ENCODE results near the gene ZFPM1.

- TF ChIP-seq CTCF (IDR thresholded peaks at IDR 0.05; ENCODE audit: control extremely low read depth in 1 of 3, insufficient read depth in 1 of 3, low read depth in 1 of 3, low read length in 3 of 3): no peak
- TF ChIP-seq POLR2A (IDR thresholded peaks at IDR 0.05; ENCODE audit: control extremely low read depth in 1 of 2, low read depth in 2 of 2, low read length in 2 of 2): no peak
Measured at GRCh38 chr16:88549671-88550245, 96.7 kb downstream of the ZFPM1 start.
